ENCODE measurements around the gene ELOVL2.

ELOVL2 gene

GRCh38 chr6:11043378-11043960 lies 636 bp downstream of the ELOVL2 start:
- H3K27me3 Mint-ChIP-seq (ENCODE audit: low read depth), result peaks cover 71% of the 10 kb centered on the region
- peaks cover 7% of the 10 kb centered on the region for H3K4me1 Mint-ChIP-seq (ENCODE audit: low read depth)
- DNase-seq (ENCODE audit: low spot score), result no peak
- H3K9me3 Mint-ChIP-seq, result no peaks in the 10 kb centered on the region
- H3K36me3 Mint-ChIP-seq (ENCODE audit: low read depth), result peaks cover 3% of the 10 kb centered on the region
- H3K27ac Mint-ChIP-seq, result peak overlapping the region; percentile 4
- peak overlapping the region; percentile 68 for H3K4me3 Mint-ChIP-seq

- Mint-ChIP-seq H3K27ac (peak overlapping the region; percentile 4), H3K9me3 (no peaks in the 10 kb centered on the region), H3K36me3 (ENCODE audit: low read depth) (peaks cover 3% of the 10 kb centered on the region), H3K4me1 (ENCODE audit: low read depth) (peaks cover 7% of the 10 kb centered on the region), H3K4me3 (peak overlapping the region; percentile 68), H3K27me3 (ENCODE audit: low read depth) (peaks cover 68% of the 10 kb centered on the region)
- no peak for DNase-seq (ENCODE audit: low spot score)
These were observed 1.2 kb downstream of the ELOVL2 start for GRCh38 chr6:11042750-11043377.

GRCh38 chr6:11042025-11042749 lies 1.9 kb downstream of the ELOVL2 start:
- H3K4me1 Mint-ChIP-seq (ENCODE audit: low read depth), result peaks cover 7% of the 10 kb centered on the region

GRCh38 chr6:11040134-11040533 lies 4.0 kb downstream of the ELOVL2 start:
- no peak overlapping the region for H3K27ac Mint-ChIP-seq
- peaks cover 3% of the 10 kb centered on the region for H3K36me3 Mint-ChIP-seq (ENCODE audit: low read depth)
- no peak for DNase-seq (ENCODE audit: low spot score)
- no peak overlapping the region for H3K4me3 Mint-ChIP-seq
- peaks cover 7% of the 10 kb centered on the region for H3K4me1 Mint-ChIP-seq (ENCODE audit: low read depth)
- no peaks in the 10 kb centered on the region for H3K9me3 Mint-ChIP-seq
- H3K27me3 Mint-ChIP-seq (ENCODE audit: low read depth), result peaks cover 66% of the 10 kb centered on the region

More at GRCh38 chr6:11042025-11042749, 1.9 kb downstream of the ELOVL2 start:
- no peak for DNase-seq (ENCODE audit: low spot score)
- H3K27ac Mint-ChIP-seq, result no peak overlapping the region
- H3K4me3 Mint-ChIP-seq, result no peak overlapping the region
- H3K9me3 Mint-ChIP-seq, result no peaks in the 10 kb centered on the region
- peaks cover 3% of the 10 kb centered on the region for H3K36me3 Mint-ChIP-seq (ENCODE audit: low read depth)
- H3K27me3 Mint-ChIP-seq (ENCODE audit: low read depth), result peaks cover 68% of the 10 kb centered on the region

GRCh38 chr6:11039040-11039439 lies 5.1 kb downstream of the ELOVL2 start:
- H3K27ac Mint-ChIP-seq, result no peak overlapping the region
- H3K36me3 Mint-ChIP-seq (ENCODE audit: low read depth), result peaks cover 3% of the 10 kb centered on the region
- no peak for DNase-seq (ENCODE audit: low spot score)
- no peak overlapping the region for H3K4me3 Mint-ChIP-seq
- H3K27me3 Mint-ChIP-seq (ENCODE audit: low read depth), result peaks cover 64% of the 10 kb centered on the region
- no peaks in the 10 kb centered on the region for H3K9me3 Mint-ChIP-seq
- peaks cover 5% of the 10 kb centered on the region for H3K4me1 Mint-ChIP-seq (ENCODE audit: low read depth)

GRCh38 chr6:11036977-11037430 lies 7.1 kb downstream of the ELOVL2 start:
- no peaks in the 10 kb centered on the region for H3K4me1 Mint-ChIP-seq (ENCODE audit: low read depth)

GRCh38 chr6:11036351-11036740 lies 7.8 kb downstream of the ELOVL2 start:
- Mint-ChIP-seq H3K9me3 (no peaks in the 10 kb centered on the region), H3K27ac (no peak overlapping the region), H3K4me1 (ENCODE audit: low read depth) (no peaks in the 10 kb centered on the region), H3K36me3 (ENCODE audit: low read depth) (no peaks in the 10 kb centered on the region), H3K27me3 (ENCODE audit: low read depth) (peaks cover 59% of the 10 kb centered on the region), H3K4me3 (no peak overlapping the region)
- DNase-seq (ENCODE audit: low spot score), result no peak

More at GRCh38 chr6:11036977-11037430, 7.1 kb downstream of the ELOVL2 start:
- H3K9me3 Mint-ChIP-seq, result no peaks in the 10 kb centered on the region
- peaks cover 58% of the 10 kb centered on the region for H3K27me3 Mint-ChIP-seq (ENCODE audit: low read depth)
- DNase-seq (ENCODE audit: low spot score), result no peak
- H3K36me3 Mint-ChIP-seq (ENCODE audit: low read depth), result no peaks in the 10 kb centered on the region
- no peak overlapping the region for H3K4me3 Mint-ChIP-seq
- H3K27ac Mint-ChIP-seq, result no peak overlapping the region

- Mint-ChIP-seq H3K27me3 (ENCODE audit: low read depth) (peaks cover 53% of the 10 kb centered on the region), H3K9me3 (no peaks in the 10 kb centered on the region), H3K36me3 (ENCODE audit: low read depth) (no peaks in the 10 kb centered on the region)
These were observed 8.3 kb downstream of the ELOVL2 start for GRCh38 chr6:11035616-11036350.

GRCh38 chr6:11033825-11034224 lies 10.3 kb downstream of the ELOVL2 start:
- Mint-ChIP-seq H3K9me3 (no peaks in the 10 kb centered on the region), H3K4me1 (ENCODE audit: low read depth) (no peaks in the 10 kb centered on the region), H3K36me3 (ENCODE audit: low read depth) (no peaks in the 10 kb centered on the region), H3K27me3 (ENCODE audit: low read depth) (peaks cover 39% of the 10 kb centered on the region), H3K4me3 (no peak overlapping the region), H3K27ac (no peak overlapping the region)
- DNase-seq (ENCODE audit: low spot score), result no peak

More at GRCh38 chr6:11035616-11036350, 8.3 kb downstream of the ELOVL2 start:
- DNase-seq (ENCODE audit: low spot score), result no peak
- Mint-ChIP-seq H3K27ac (no peak overlapping the region), H3K4me3 (no peak overlapping the region), H3K4me1 (ENCODE audit: low read depth) (no peaks in the 10 kb centered on the region)

- H3K27ac Mint-ChIP-seq, result no peak overlapping the region
- no peak for DNase-seq (ENCODE audit: low spot score)
- peaks cover 38% of the 10 kb centered on the region for H3K27me3 Mint-ChIP-seq (ENCODE audit: low read depth)
- H3K36me3 Mint-ChIP-seq (ENCODE audit: low read depth), result no peaks in the 10 kb centered on the region
- H3K4me1 Mint-ChIP-seq (ENCODE audit: low read depth), result no peaks in the 10 kb centered on the region
- H3K9me3 Mint-ChIP-seq, result no peaks in the 10 kb centered on the region
- H3K4me3 Mint-ChIP-seq, result no peak overlapping the region
These were observed 13.2 kb downstream of the ELOVL2 start for GRCh38 chr6:11030904-11031303.

GRCh38 chr6:11028959-11029358 lies 15.1 kb downstream of the ELOVL2 start:
- H3K9me3 Mint-ChIP-seq, result no peaks in the 10 kb centered on the region
- H3K27me3 Mint-ChIP-seq (ENCODE audit: low read depth), result peaks cover 37% of the 10 kb centered on the region
- H3K36me3 Mint-ChIP-seq (ENCODE audit: low read depth), result no peaks in the 10 kb centered on the region
- H3K27ac Mint-ChIP-seq, result no peak overlapping the region
- no peaks in the 10 kb centered on the region for H3K4me1 Mint-ChIP-seq (ENCODE audit: low read depth)
- H3K4me3 Mint-ChIP-seq, result no peak overlapping the region
- DNase-seq (ENCODE audit: low spot score), result no peak

GRCh38 chr6:11027565-11028110 lies 16.5 kb downstream of the ELOVL2 start:
- no peaks in the 10 kb centered on the region for H3K4me1 Mint-ChIP-seq (ENCODE audit: low read depth)
- no peak overlapping the region for H3K27ac Mint-ChIP-seq
- H3K4me3 Mint-ChIP-seq, result no peak overlapping the region
- H3K27me3 Mint-ChIP-seq (ENCODE audit: low read depth), result peaks cover 39% of the 10 kb centered on the region
- no peaks in the 10 kb centered on the region for H3K36me3 Mint-ChIP-seq (ENCODE audit: low read depth)
- H3K9me3 Mint-ChIP-seq, result no peaks in the 10 kb centered on the region
- no peak for DNase-seq (ENCODE audit: low spot score)

GRCh38 chr6:11025921-11026635 lies 18.0 kb downstream of the ELOVL2 start:
- DNase-seq (ENCODE audit: low spot score), result no peak
- H3K36me3 Mint-ChIP-seq (ENCODE audit: low read depth), result no peaks in the 10 kb centered on the region
- peaks cover 35% of the 10 kb centered on the region for H3K27me3 Mint-ChIP-seq (ENCODE audit: low read depth)
- no peak overlapping the region for H3K27ac Mint-ChIP-seq
- no peaks in the 10 kb centered on the region for H3K9me3 Mint-ChIP-seq
- no peak overlapping the region for H3K4me3 Mint-ChIP-seq
- no peaks in the 10 kb centered on the region for H3K4me1 Mint-ChIP-seq (ENCODE audit: low read depth)

Measured in T-helper 2 cell treated with Interferon-gamma antibody and Interleukin-4, amounts not matched to agents 5 μg/mL and 100 μg/mL, for 36 hours (primary cell).